Keratinocyte (primary cell): ENCODE data around the gene C9orf50. TPM values are rescaled to one million over a fixed set of nuclear protein-coding genes. Genes with fewer than 3 reads are reported as not detected.

Source experiments
- DNase-seq: peaks from one replicate; pipeline ENCODE4 v3.0.0-alpha.2; 2011; ENCODE audit warnings: low read depth, missing footprints, low spot score
- FAIRE-seq: peaks from 2 replicates; lab custom pipeline; 2011; peaks lifted over from hg19 to GRCh38; lab: Jason Lieb, UNC
- H2AFZ ChIP-seq: 2 replicates; pipeline ENCODE4 v1.6.0; 2012; ENCODE audit warnings: low read length, control low read depth, inconsistent platforms; ENCODE audit not compliant: control insufficient read depth
- H3K27ac ChIP-seq: 2 replicates; pipeline ENCODE4 v1.5.1; 2011; ENCODE audit warnings: low read length; ENCODE audit not compliant: control insufficient read depth, insufficient read depth
- H3K27me3 ChIP-seq: 3 replicates; pipeline ENCODE4 v1.6.0; 2011; ENCODE audit warnings: low read length; ENCODE audit not compliant: control insufficient read depth, insufficient read depth; ENCODE audit errors: extremely low read depth
- H3K36me3 ChIP-seq, 2 experiments: 2 replicates in 1 of 2; 3 replicates in 1 of 2; pipeline ENCODE4 v1.5.1; 2011; ENCODE audit warnings: low read length in 2 of 2, mild to moderate bottlenecking in 1 of 2; ENCODE audit not compliant: control insufficient read depth in 2 of 2, insufficient read depth in 2 of 2; ENCODE audit errors: extremely low read depth in 1 of 2
- H3K4me1 ChIP-seq: 3 replicates; pipeline ENCODE4 v1.5.1; 2011; ENCODE audit warnings: low read length; ENCODE audit not compliant: control insufficient read depth, insufficient read depth; ENCODE audit errors: extremely low read depth
- H3K4me2 ChIP-seq: 3 replicates; pipeline ENCODE4 v1.6.0; 2011; ENCODE audit warnings: low read depth, low read length; ENCODE audit not compliant: control insufficient read depth, insufficient read depth; ENCODE audit errors: extremely low read depth
- H3K4me3 ChIP-seq, 3 experiments: fragments of 200-600 bp in 1 of 3; sonication (generic) in 1 of 3; 2 replicates in 2 of 3; 3 replicates in 1 of 3; pipeline ENCODE4 v1.5.1; 2011 to 2016; ENCODE audit warnings: low read length in 3 of 3, mild to moderate bottlenecking in 3 of 3, control low read depth in 2 of 3, inconsistent platforms in 1 of 3, low read depth in 1 of 3, mixed read lengths in 1 of 3, mixed run types in 1 of 3, moderate library complexity in 1 of 3; ENCODE audit not compliant: control insufficient read depth in 2 of 3, insufficient read depth in 2 of 3; ENCODE audit errors: extremely low read depth in 1 of 3
- H3K79me2 ChIP-seq: 2 replicates; pipeline ENCODE4 v1.6.0; 2012; ENCODE audit warnings: low read length; ENCODE audit not compliant: control insufficient read depth, insufficient read depth
- H3K9ac ChIP-seq: 3 replicates; pipeline ENCODE4 v1.6.0; 2011; ENCODE audit warnings: low read length; ENCODE audit not compliant: control insufficient read depth, insufficient read depth; ENCODE audit errors: extremely low read depth
- H3K9me1 ChIP-seq: 3 replicates; pipeline ENCODE4 v1.6.0; 2011; ENCODE audit warnings: low read length; ENCODE audit not compliant: control insufficient read depth, insufficient read depth; ENCODE audit errors: extremely low read depth
- H3K9me3 ChIP-seq: 2 replicates; pipeline ENCODE4 v1.5.1; 2012; ENCODE audit warnings: low read depth, low read length; ENCODE audit not compliant: control insufficient read depth
- H4K20me1 ChIP-seq: 3 replicates; pipeline ENCODE4 v1.6.0; 2011; ENCODE audit warnings: low read length; ENCODE audit not compliant: control insufficient read depth, insufficient read depth; ENCODE audit errors: extremely low read depth
- EZH2 ChIP-seq: IDR thresholded peaks from one replicate; pipeline ENCODE4 v1.6.1; 2012; ENCODE audit warnings: inconsistent platforms, mild to moderate bottlenecking, low read length, moderate library complexity
- dilution Hi-C: fragments of 300-500 bp; cut with MboI; formaldehyde crosslinking; loops from one replicate; pipeline ENCODE4 v1.7.0; 2020; ENCODE audit warnings: low sequenced_read_pairs; ENCODE audit not compliant: extremely low pct_ligation_motif_present
- polyA plus RNA-seq, 5 experiments: library from polyadenylated mRNA; depleted of rRNA in 3 of 5; stranded (reverse) in 3 of 5; stranded (forward) in 1 of 5; unstranded in 1 of 5; fragments of >200 nt; gene quantifications; 1 replicate in 1 of 5; 2 replicates in 3 of 5; 3 replicates in 1 of 5; pipeline versions ENCODE4 v1.2.1 to v1.2.3, GENCODE V29; 2011 to 2012; ENCODE audit warnings: missing spikeins in 2 of 5, low read depth in 1 of 5, low replicate concordance in 1 of 5
- TF ChIP-seq, protein P1 (sequence below), 3 experiments: IDR thresholded peaks in 1 of 3; conservative IDR thresholded peaks in 1 of 3; optimal IDR thresholded peaks in 1 of 3; 2 replicates in 2 of 3; 3 replicates in 1 of 3; pipeline versions ENCODE3 to v1.5.1; 2011; ENCODE audit warnings: low read length in 3 of 3, mild to moderate bottlenecking in 3 of 3, moderate library complexity in 2 of 3, control low read depth in 1 of 3, inconsistent platforms in 1 of 3; ENCODE audit not compliant: insufficient read depth in 2 of 3; ENCODE audit errors: extremely low read depth in 1 of 3

The C9orf50 gene
- polyA plus RNA-seq, 1 donor (not counting 4 experiments of a cell fraction or from before 2014, with no cell fraction given) = not detected

DNA sequence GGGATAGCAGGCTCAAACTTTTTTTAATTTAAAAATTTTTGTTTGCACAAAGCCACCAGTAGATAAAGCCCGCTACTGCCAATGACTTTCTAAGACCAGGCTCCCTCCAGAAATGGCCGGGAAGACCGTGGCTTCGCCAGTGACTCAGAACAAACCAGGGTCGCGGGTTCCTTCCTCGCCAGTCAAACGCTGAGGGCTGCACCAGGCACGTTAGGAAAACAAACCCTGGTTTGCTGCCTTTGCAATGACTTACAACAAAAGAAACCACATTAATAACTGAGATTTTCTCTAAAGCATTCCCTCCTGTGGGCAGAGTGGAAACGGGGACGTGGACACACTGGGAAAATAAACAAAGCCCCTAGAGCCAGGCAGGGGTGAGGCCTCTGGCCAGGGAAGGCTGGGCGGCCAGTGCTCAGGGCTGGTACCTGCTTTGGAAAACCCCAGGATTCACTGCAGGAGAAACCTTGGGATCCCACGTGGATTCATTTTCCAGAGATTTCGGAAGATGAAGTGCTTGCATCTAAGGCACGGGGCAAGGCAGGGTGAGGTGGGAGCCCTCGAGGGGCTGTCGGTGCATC lies 48.3 kb upstream of the C9orf50 start:
- dilution Hi-C loops = no loop called here
- H2AFZ ChIP-seq = no peak overlapping the region
- TF ChIP-seq, protein P1, sequence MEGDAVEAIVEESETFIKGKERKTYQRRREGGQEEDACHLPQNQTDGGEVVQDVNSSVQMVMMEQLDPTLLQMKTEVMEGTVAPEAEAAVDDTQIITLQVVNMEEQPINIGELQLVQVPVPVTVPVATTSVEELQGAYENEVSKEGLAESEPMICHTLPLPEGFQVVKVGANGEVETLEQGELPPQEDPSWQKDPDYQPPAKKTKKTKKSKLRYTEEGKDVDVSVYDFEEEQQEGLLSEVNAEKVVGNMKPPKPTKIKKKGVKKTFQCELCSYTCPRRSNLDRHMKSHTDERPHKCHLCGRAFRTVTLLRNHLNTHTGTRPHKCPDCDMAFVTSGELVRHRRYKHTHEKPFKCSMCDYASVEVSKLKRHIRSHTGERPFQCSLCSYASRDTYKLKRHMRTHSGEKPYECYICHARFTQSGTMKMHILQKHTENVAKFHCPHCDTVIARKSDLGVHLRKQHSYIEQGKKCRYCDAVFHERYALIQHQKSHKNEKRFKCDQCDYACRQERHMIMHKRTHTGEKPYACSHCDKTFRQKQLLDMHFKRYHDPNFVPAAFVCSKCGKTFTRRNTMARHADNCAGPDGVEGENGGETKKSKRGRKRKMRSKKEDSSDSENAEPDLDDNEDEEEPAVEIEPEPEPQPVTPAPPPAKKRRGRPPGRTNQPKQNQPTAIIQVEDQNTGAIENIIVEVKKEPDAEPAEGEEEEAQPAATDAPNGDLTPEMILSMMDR (optimal IDR thresholded peaks at IDR 0.05 in 1 of 3, IDR thresholded peaks at IDR 0.05 in 1 of 3, conservative IDR thresholded peaks at IDR 0.05 in 1 of 3; ENCODE audit: extremely low read depth in 1 of 3, insufficient read depth in 2 of 3, low read length in 3 of 3) = no peak
- no peak for TF ChIP-seq EZH2
- no peaks in the 10 kb centered on the region for H3K9me1 ChIP-seq
- H3K4me2 ChIP-seq = no peak overlapping the region
- H3K4me1 ChIP-seq = peaks cover 3% of the 10 kb centered on the region
- no peak overlapping the region for H3K4me3 ChIP-seq
- DNase-seq (no peak), FAIRE-seq (no peak)
- no peak overlapping the region for H3K9ac ChIP-seq
- H3K27ac ChIP-seq = no peak overlapping the region
- H4K20me1 ChIP-seq = no peaks in the 10 kb centered on the region
- no peaks in the 10 kb centered on the region for H3K36me3 ChIP-seq
- no peaks in the 10 kb centered on the region for H3K79me2 ChIP-seq
- no peaks in the 10 kb centered on the region for H3K9me3 ChIP-seq
- peaks cover 35% of the 10 kb centered on the region for H3K27me3 ChIP-seq

GRCh38 chr9:129667850-129668249 lies 46.9 kb upstream of the C9orf50 start:
- DNase-seq (no peak), FAIRE-seq (no peak)
- no peak overlapping the region for H3K4me3 ChIP-seq
- dilution Hi-C loops = no loop called here
- H3K27me3 ChIP-seq = peaks cover 37% of the 10 kb centered on the region
- H3K79me2 ChIP-seq = no peaks in the 10 kb centered on the region
- H3K4me2 ChIP-seq = no peak overlapping the region
- H3K36me3 ChIP-seq = no peaks in the 10 kb centered on the region
- H3K9me1 ChIP-seq = no peaks in the 10 kb centered on the region
- H4K20me1 ChIP-seq = no peaks in the 10 kb centered on the region
- H2AFZ ChIP-seq = no peak overlapping the region
- H3K9me3 ChIP-seq = no peaks in the 10 kb centered on the region
- no peak overlapping the region for H3K9ac ChIP-seq
- H3K4me1 ChIP-seq = peaks cover 3% of the 10 kb centered on the region
- no peak for TF ChIP-seq EZH2
- TF ChIP-seq, protein P1 (optimal IDR thresholded peaks at IDR 0.05 in 1 of 3, IDR thresholded peaks at IDR 0.05 in 1 of 3, conservative IDR thresholded peaks at IDR 0.05 in 1 of 3; ENCODE audit: extremely low read depth in 1 of 3, insufficient read depth in 2 of 3, low read length in 3 of 3) = peak in 1 of 3 experiments; percentile 18
- H3K27ac ChIP-seq = no peak overlapping the region
